ENCODE data around the gene ACOXL.

Gene ACOXL

GRCh38 chr2:110720547-110720946 is 11.8 kb upstream of the ACOXL start:
- DNase-seq: no peak

GRCh38 chr2:110724820-110725219 is 7.6 kb upstream of the ACOXL start:
- no peak for DNase-seq

GRCh38 chr2:110725370-110725769 is 7.0 kb upstream of the ACOXL start:
- no peak for DNase-seq

GRCh38 chr2:110725859-110726258 is 6.5 kb upstream of the ACOXL start:
- no peak for DNase-seq

GRCh38 chr2:110726285-110726684 is 6.1 kb upstream of the ACOXL start:
- DNase-seq: no peak

GRCh38 chr2:110727923-110728322 is 4.5 kb upstream of the ACOXL start:
- DNase-seq: no peak

- DNase-seq: no peak
Observed at GRCh38 chr2:110729106-110729505, 3.3 kb upstream of the ACOXL start.

GRCh38 chr2:110731064-110731463 is 1.3 kb upstream of the ACOXL start:
- DNase-seq: no peak

- no peak for DNase-seq
Observed at GRCh38 chr2:110735366-110735765, 3.0 kb downstream of the ACOXL start.

GRCh38 chr2:110737783-110738182 is 5.4 kb downstream of the ACOXL start:
- no peak for DNase-seq

- no peak for DNase-seq
Observed at GRCh38 chr2:110740747-110741349, 8.5 kb downstream of the ACOXL start.

GRCh38 chr2:110741491-110741980 is 9.2 kb downstream of the ACOXL start:
- no peak for DNase-seq

GRCh38 chr2:110742412-110742811 is 10.0 kb downstream of the ACOXL start:
- no peak for DNase-seq

- DNase-seq: no peak
Observed at GRCh38 chr2:110743600-110743999, 11.2 kb downstream of the ACOXL start.

- no peak for DNase-seq
Observed at GRCh38 chr2:110744429-110744828, 12.1 kb downstream of the ACOXL start.

GRCh38 chr2:110745048-110745447 is 12.7 kb downstream of the ACOXL start:
- no peak for DNase-seq

GRCh38 chr2:110746586-110747521 is 14.5 kb downstream of the ACOXL start:
- DNase-seq: no peak

- DNase-seq: no peak
Observed at GRCh38 chr2:110747522-110748488, 15.4 kb downstream of the ACOXL start.

GRCh38 chr2:110748489-110748867 is 16.1 kb downstream of the ACOXL start:
- DNase-seq: peak; percentile 57

- DNase-seq: no peak
Observed at GRCh38 chr2:110751642-110752041, 19.3 kb downstream of the ACOXL start.

GRCh38 chr2:110752871-110753270 is 20.5 kb downstream of the ACOXL start:
- no peak for DNase-seq

GRCh38 chr2:110755491-110756078 is 23.2 kb downstream of the ACOXL start:
- DNase-seq: no peak

GRCh38 chr2:110759411-110759810 is 27.0 kb downstream of the ACOXL start:
- DNase-seq: no peak

Data from activated CD4-positive, CD25-positive, alpha-beta regulatory T cell treated with anti-CD3 and anti-CD28 coated beads, Interleukin-2, amount 50 U/mL, for 72 hours (primary cell).